Mucosa of descending colon (tissue), 3 donors: Measurements from ENCODE around the gene MLH1. TPM values are rescaled to one million over a fixed set of nuclear protein-coding genes. Genes with fewer than 3 reads are reported as not detected.
"Not testable (repeated sequence)": the region's sequence is repeated elsewhere in the genome, so short reads cannot be mapped to it uniquely, and the experiment has no call there.

Experiments used
- ATAC-seq: fragments of 200-7000 bp; cut with Tn5 transposase; one replicate; pipeline ENCODE4 v1.9.1; 2020; ENCODE audit warnings: mild to moderate bottlenecking, moderate library complexity
- DNase-seq, 3 donors: peaks; one replicate each; pipeline ENCODE4 v3.0.0-alpha.2; 2020
- H3K36me3 ChIP-seq: fragments of 200-600 bp; one replicate; pipeline ENCODE4 v1.8.0; 2021; ENCODE audit warnings: low read depth, mild to moderate bottlenecking
- H3K4me1 ChIP-seq: fragments of 200-600 bp; one replicate; pipeline ENCODE4 v1.8.0; 2021; ENCODE audit warnings: low read depth, mild to moderate bottlenecking
- H3K4me3 ChIP-seq: fragments of 200-600 bp; one replicate; pipeline ENCODE4 v1.8.0; 2021; ENCODE audit warnings: mild to moderate bottlenecking
- H3K9me3 ChIP-seq: fragments of 200-600 bp; one replicate; pipeline ENCODE4 v1.8.0; 2021; ENCODE audit warnings: mild to moderate bottlenecking
- intact Hi-C, 2 donors: fragments of 100-400 bp; cut with DNase I in 1 of 2; cut with micrococcal nuclease in 1 of 2; formaldehyde crosslinking; loops; one replicate each; pipeline versions ENCODE4 v1.11.0 to v1.11.1; 2022; cut with DNase I, micrococcal nuclease
- total RNA-seq, 3 donors: library from RNA; stranded (reverse); fragmentation: NEBNext Ultra II Directional in 2 of 3; extraction: Animal tissue kit (Norgen Biotek cat#: 25700) in 2 of 3; gene quantifications; one replicate each; pipeline versions ENCODE4 v1.2.1 to v1.2.4, GENCODE V29; 2021 to 2023
- TF ChIP-seq, protein P1 (sequence below): fragments of 200-600 bp; IDR thresholded peaks from one replicate; pipeline ENCODE4 v1.8.0; 2022; ENCODE audit warnings: antibody characterized with exemption, mild to moderate bottlenecking
- donor health status: DM: no; HTN: no; CAD: no; lungs with moderate emphysema.
- donor health status: DM: no; HTN: no; CAD: no.
- donor health status: DM: no; HTN: yes; CAD: no.

Gene MLH1
- total RNA-seq, 3 donors from 2014 or later, result 15.4 to 25.9 (median 23.7) TPM

GRCh38 chr3:37039161-37039846, 46.0 kb downstream of the MLH1 start:
- intact Hi-C loops, result no loop called here
- ATAC-seq (no peak), DNase-seq (no peak)
- H3K9me3 ChIP-seq, result peaks cover 7% of the 10 kb centered on the region
- H3K4me3 ChIP-seq, result no peak overlapping the region
- TF ChIP-seq, protein P1, sequence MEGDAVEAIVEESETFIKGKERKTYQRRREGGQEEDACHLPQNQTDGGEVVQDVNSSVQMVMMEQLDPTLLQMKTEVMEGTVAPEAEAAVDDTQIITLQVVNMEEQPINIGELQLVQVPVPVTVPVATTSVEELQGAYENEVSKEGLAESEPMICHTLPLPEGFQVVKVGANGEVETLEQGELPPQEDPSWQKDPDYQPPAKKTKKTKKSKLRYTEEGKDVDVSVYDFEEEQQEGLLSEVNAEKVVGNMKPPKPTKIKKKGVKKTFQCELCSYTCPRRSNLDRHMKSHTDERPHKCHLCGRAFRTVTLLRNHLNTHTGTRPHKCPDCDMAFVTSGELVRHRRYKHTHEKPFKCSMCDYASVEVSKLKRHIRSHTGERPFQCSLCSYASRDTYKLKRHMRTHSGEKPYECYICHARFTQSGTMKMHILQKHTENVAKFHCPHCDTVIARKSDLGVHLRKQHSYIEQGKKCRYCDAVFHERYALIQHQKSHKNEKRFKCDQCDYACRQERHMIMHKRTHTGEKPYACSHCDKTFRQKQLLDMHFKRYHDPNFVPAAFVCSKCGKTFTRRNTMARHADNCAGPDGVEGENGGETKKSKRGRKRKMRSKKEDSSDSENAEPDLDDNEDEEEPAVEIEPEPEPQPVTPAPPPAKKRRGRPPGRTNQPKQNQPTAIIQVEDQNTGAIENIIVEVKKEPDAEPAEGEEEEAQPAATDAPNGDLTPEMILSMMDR, result no peak
- H3K36me3 ChIP-seq, result no peaks in the 10 kb centered on the region
- no peaks in the 10 kb centered on the region for H3K4me1 ChIP-seq

- intact Hi-C loops, result no loop called here
- Histone ChIP-seq H3K36me3 (no peaks in the 10 kb centered on the region), H3K4me3 (no peak overlapping the region), H3K9me3 (peaks cover 7% of the 10 kb centered on the region), H3K4me1 (no peaks in the 10 kb centered on the region)
- ATAC-seq, result no peak
- TF ChIP-seq, protein P1, result no peak
- DNase-seq, result no peak
Measured at GRCh38 chr3:37040231-37040630, 46.9 kb downstream of the MLH1 start.

- TF ChIP-seq, protein P1, result no peak
- H3K4me3 ChIP-seq, result no peak overlapping the region
- no peaks in the 10 kb centered on the region for H3K36me3 ChIP-seq
- intact Hi-C loops, result no loop called here
- H3K9me3 ChIP-seq, result peaks cover under 1% of the 10 kb centered on the region
- ATAC-seq, result peak; percentile 26
- no peaks in the 10 kb centered on the region for H3K4me1 ChIP-seq
- DNase-seq, result peak in 1 of 3 donors; percentile 21
Measured at GRCh38 chr3:37041546-37042195, 48.4 kb downstream of the MLH1 start.

- H3K36me3 ChIP-seq, intact Hi-C loops, H3K9me3 ChIP-seq, DNase-seq, H3K4me1 ChIP-seq, ATAC-seq, H3K4me3 ChIP-seq: not testable (repeated sequence)
Measured at GRCh38 chr3:37042712-37043111, 49.4 kb downstream of the MLH1 start.

GRCh38 chr3:37050282-37050681, 57.0 kb downstream of the MLH1 start:
- Histone ChIP-seq H3K9me3 (no peaks in the 10 kb centered on the region), H3K4me3 (no peak overlapping the region), H3K4me1 (peaks cover 15% of the 10 kb centered on the region), H3K36me3 (peaks cover 4% of the 10 kb centered on the region)
- TF ChIP-seq, protein P1, result no peak
- DNase-seq (peak in 1 of 3 donors; percentile 13), ATAC-seq (no peak)
- intact Hi-C loops, result no loop called here

DNA sequence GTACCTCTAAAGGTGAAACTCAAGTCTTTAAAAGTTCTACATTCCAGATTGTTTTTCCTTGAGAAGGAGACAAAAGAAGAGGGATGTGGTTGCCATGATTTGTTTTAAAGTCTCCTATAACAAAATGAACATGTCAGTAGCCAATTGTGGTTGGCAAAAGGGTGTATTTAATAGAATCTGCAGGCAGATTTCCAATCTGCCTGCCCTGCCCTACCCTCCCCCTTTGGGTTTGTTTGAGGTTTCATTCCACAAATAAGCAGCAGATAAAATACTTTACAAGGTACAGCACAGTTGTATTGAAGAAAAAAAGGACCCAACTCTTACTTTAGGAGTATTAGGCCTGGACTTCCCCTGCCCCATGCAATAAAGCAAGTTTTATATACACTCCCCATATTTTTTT, 59.5 kb downstream of the MLH1 start:
- H3K9me3 ChIP-seq, result no peaks in the 10 kb centered on the region
- H3K36me3 ChIP-seq, result peaks cover 4% of the 10 kb centered on the region
- peaks cover 23% of the 10 kb centered on the region for H3K4me1 ChIP-seq
- no peak for DNase-seq
- no peak overlapping the region for H3K4me3 ChIP-seq
- TF ChIP-seq, protein P1, result no peak
- intact Hi-C loops, result no loop called here
- no peak for ATAC-seq
